Myocyte (in vitro differentiated cells): ENCODE results near the gene ID4. TPM values are rescaled to one million over a fixed set of nuclear protein-coding genes. Genes with fewer than 3 reads are reported as not detected.

Experiments
- DNase-seq: peaks from one replicate; pipeline ENCODE4 v3.0.0-alpha.2; 2012; ENCODE audit warnings: low read depth
- polyA plus RNA-seq: library from polyadenylated mRNA; unstranded; fragments of >200 nt; gene quantifications from one replicate; pipeline ENCODE4 v1.2.1, GENCODE V29; 2012; ENCODE audit warnings: missing spikeins
- total RNA-seq: library from RNA; depleted of rRNA; stranded (reverse); fragments of >200 nt; gene quantifications from 2 replicates; pipeline ENCODE4 v1.2.3, GENCODE V29; 2014

ID4 gene, protein sequence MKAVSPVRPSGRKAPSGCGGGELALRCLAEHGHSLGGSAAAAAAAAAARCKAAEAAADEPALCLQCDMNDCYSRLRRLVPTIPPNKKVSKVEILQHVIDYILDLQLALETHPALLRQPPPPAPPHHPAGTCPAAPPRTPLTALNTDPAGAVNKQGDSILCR
- not detected in 2 replicates for total RNA-seq
- not detected for polyA plus RNA-seq

DNA sequence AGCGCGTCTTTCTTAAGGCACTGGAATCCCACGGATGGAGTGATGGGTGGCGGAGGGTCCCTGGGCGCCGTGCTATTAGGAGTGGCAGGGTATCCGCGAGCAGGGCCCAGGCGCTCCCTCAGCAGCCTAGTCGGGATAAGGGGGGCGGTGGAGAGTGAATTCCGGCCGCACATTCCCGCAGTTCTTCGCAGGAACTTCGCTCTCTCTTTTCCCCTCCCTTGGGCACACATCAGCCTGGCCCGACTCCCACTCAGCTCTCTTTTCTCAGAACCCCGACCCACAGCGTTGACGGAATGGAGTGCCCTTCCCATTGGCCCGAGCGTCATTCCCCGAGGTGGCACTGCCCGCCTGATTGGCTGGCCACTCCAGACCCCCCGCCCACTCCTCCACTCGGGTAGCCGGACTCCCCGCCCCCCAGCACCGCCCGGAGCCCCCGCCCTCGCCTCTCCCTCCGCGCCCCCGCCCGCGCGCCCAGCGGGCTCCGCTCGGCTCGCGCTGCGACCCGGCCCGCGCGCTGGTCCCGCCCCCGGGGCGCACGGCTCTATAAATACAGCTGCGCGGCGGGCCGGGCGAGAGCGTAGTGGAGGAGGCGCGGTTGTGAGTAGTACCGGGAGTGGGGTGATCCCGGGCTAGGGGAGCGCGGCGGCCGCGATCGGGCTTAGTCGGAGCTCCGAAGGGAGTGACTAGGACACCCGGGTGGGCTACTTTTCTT lies at the start of gene ID4:
Gene ID4, plus strand, starts transcription at position 572 of the 712 bp plus-strand sequence. CDS start 385 bp downstream, outside the sequence.
- no peak for DNase-seq

DNA sequence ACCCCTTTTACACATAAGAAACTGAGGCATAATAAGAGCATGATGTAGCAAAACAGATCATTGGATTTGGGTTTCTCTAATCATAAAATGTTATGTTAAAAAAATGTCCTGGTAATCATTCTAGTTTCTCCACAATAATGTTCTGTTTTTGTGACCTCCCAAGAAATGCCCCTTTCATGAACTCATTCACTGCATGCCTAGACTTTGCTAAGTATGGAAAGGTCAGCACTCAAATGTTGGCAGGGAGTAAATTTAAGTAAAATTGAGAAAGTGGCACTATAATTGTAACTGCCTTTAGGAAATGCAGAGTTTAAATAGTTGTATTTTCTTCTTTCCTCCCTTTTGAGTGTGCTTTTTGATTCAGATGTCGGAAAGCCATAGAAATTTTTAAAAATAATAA lies 48.5 kb upstream of the ID4 start:
- no peak for DNase-seq

DNA sequence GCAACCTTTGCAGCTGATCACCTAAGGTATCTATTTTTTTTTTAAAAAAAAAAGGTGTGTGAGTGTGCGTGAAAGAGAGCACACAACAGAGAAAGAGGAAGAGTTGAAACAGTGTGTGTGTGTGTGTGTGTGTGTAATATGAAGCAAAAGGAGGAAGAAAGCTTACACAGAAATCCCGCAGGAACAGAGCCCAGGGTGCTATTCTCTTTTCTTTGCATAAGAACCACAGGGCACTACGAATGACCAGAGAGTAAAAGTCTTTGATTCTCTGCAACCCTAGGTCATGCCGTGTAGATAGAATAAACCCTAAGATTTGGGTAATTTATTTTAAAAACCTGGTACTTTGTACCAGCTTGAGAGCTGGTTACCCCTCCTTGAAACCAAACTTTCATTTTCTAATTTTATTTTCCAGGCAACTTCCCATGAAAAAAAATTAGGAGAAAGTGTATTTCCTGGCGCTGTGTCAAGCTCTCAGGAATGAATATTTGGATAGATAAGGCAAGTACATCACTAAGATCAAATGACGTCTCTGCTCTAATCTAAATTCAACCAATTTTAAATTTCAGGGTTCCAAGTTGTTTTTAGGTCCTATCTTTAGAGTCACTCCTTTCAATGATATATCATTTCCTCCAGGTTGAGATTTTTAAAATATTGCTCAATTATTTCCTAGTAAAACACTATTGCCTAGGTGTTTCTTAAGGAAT lies 47.9 kb upstream of the ID4 start:
- no peak for DNase-seq

- DNase-seq, result no peak
These were observed 45.9 kb upstream of the ID4 start for GRCh38 chr6:19791267-19791666.

- no peak for DNase-seq
These were observed 42.0 kb upstream of the ID4 start for GRCh38 chr6:19795211-19795610.

DNA sequence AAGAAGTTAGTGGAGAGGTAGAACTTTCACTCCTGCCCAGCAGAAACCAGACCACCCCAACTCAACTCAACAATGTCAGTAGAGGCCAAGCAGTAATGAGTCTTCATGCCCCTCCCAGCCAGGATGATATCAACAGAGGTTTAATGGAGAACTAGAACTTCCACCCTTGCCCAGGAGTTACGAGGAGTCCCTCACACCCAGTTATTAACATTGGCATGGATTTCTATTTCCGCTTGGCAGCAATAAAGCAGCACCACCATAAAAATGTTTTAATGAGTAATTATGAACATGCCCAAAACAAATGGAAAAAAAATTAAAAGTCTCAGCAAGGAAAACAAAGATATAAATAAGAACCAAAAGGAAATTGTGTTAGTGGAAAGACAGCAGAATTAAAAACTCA lies 40.7 kb upstream of the ID4 start:
- DNase-seq, result no peak

DNA sequence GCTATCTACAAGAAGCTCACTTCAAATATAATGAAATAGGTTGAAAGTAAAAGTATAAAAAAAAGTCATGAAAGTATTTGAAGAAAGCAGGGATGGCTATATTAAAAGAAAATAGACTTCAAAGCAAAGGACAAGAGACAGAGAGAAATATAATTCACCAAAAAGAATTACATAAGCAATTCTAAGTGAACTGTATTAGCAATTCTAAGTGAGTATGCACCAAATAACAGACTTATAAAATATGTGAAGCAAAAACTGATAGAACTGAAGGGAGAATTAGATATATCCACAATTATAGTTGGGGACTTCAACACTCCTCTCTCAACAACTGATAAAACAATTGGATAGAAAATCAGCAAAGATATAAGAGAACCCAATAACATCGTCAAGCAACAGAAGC lies 38.8 kb upstream of the ID4 start:
- no peak for DNase-seq

DNA sequence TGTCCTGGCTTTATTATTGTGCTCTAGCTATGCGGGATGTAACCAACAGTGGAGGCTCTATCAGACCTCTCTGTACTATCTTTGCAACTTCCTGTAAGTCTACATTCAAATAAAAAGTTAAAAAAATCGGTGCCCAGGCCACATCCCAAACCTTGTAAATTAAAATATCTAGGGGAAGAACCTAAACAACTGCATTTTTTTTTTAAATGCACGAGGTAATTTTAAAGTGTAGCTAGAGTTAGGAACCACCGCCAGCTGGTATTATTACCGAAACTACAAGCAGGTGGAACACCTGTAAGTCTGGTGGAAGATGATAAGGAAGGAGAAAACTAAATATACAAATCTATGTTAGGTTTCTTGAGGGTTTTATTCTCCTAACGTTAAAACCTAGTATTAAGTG lies 34.5 kb upstream of the ID4 start:
- no peak for DNase-seq

DNA sequence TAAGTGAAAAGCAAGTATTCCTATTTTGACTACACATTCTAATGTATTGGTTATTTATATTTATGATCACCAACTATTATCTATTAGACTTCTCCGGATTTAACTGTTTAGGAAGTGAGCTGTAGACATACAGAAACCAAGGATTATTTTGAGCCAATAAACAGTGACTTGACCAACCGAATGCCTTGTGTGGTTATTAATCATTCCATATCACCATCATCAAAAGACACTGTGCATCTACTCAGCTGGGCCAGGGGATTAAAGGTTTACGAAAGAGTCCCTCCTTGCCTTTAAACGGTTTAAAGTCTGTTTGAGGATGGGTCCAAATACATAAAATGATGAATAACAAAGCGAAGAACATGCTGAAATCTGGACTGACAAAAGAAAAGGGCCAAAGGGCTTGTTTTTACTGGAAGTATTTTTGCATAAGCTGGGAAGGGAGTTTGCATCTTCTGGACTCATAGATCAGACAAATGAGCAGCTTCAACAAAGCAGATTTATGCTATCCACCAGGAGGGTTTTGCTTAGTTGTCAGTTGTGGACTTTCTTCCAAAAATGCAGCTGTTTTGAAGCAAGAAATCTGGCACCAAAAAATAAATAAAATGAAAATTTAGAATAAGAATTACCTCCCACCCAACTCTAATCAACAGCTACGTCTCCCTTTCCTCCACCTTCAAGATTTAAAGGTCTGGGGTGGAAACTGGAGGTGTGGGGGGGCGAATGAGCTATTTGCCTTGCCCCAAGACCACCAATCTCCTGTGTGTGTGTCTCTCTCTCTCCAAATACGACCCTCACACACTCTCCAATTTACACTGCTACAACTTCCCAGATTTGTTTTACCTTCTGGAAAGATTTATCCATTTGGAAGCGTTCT lies 33.6 kb upstream of the ID4 start:
- no peak for DNase-seq

DNA sequence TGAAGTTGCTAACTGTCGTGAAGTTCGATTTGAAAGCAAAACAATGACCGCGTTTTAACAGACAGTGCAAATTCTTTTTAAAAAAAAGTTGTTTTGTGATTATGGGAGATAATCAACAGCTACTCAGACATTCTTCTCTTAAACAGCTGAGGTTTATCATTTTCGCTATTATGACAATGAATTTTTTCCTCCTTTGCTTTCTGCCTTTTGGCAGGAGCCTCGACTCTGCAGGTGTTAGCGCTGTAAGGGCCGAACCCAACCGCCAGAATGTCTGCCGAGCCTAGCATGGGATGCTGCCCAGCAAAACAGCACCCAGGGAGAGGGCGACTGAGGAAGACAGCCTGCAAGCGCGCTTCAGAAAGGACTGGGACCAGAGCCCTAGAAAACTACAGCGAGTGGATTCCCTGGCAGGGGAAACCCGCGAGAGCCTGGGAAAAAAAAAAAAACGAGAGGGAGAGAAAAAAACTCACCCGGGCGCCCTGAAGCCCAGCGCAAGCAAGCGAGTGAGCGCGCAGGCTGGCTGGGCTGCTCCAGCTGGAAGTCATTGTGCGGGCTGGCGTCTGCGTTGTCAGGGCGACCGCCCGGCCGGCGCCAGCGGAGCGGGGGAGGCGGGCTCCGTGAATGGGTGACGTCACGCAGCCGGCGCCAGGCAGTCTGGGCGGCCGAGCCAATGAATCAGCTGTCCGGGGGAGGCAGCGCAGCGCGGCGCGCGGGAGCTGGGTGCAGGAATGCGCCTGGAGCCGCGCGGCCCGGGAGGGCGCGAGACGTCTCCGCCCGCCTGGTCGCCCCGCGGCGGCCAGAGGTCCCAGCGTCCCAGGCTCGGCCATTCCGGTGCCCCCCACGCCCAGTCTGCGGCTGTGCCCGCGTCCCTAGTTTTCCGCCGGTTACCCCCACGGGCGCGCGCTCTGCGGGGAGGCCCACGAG lies 32.7 kb upstream of the ID4 start:
- DNase-seq, result peak; percentile 93

GRCh38 chr6:19805129-19805481 lies 32.1 kb upstream of the ID4 start:
- DNase-seq, result no peak

GRCh38 chr6:19806971-19807396 lies 30.2 kb upstream of the ID4 start:
- no peak for DNase-seq

GRCh38 chr6:19811397-19812079 lies 25.6 kb upstream of the ID4 start:
- no peak for DNase-seq

GRCh38 chr6:19812512-19813119 lies 24.6 kb upstream of the ID4 start:
- DNase-seq, result peak; percentile 37

GRCh38 chr6:19818805-19819204 lies 18.4 kb upstream of the ID4 start:
- DNase-seq, result no peak

DNA sequence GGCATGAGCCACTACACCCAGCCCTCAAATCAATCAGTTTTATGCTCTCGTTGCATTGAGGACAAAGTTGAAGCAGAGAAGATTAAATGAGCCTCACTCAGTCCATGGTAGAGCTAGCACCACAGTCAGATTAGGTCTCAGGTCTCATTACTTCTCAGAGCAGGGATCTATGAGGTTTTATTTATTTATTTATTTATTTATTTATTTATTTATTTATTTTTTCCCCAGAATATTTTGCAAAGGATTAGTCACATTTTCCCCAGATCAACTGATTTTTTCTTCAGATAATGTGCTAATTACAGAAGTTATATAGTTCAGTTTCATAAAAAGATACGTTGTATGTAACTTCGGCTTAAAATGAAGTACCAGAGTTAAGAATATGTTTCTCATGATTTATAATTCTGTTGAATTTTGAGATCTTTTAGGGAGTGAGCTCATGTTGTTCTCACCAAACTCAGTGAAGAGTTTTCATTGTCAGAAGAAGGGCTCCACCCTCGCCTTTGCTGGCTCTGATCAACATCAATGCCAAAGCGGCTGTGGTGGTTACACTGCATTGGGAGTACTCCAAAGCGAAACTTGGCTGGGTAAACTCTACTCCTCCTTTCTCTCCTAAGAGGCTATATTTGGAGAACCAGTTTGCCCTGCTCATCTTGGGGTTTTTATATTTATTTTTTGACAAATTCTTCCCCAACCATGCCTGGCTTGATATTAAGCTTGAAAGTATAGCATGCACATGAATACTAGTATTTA lies 12.9 kb upstream of the ID4 start:
- no peak for DNase-seq

DNA sequence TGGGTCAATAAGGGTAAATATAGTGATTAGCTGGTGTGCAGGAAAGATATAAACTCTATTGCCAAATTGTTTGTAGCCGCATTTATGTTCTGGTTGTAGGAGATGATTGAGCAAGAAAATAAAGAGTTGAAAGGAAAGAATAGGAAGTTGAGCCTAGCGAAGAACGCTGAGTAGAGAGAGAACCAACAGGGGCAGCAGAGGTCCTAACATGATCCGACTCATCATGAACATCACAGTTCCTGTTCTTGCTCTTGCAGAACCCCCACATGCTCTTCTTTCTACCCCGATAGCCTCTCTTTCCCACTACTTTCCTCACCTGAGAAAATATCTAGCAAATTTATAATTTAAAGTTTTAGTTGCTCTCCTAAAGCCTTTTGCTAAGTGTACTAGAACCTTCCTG lies 9.9 kb upstream of the ID4 start:
- no peak for DNase-seq

DNA sequence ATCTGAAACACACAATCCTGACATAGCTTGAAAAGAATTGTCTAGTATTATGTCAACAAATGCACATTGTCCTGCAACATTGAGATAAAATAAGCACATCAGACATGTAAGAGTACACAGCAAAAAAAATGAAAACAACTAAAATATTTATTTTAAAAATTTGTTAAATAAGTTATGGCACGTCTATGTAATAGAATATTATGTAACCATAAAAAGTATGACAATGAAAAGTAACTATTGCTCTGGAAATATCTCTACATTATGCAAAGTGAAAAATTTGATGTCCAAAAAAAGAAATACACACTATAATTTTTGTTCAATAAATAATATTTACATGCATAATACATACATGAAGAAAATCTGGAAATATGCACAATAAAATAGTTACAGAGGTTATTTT lies 9.3 kb upstream of the ID4 start:
- no peak for DNase-seq

- DNase-seq, result peak; percentile 29
These were observed 7.0 kb upstream of the ID4 start for GRCh38 chr6:19830171-19830570.
